Keratinocyte (primary cell): Measurements from ENCODE around the gene SCRT2. TPM values are rescaled to one million over a fixed set of nuclear protein-coding genes. Genes with fewer than 3 reads are reported as not detected.
A peak's percentile ranks its signal among the peaks of the same experiment; 100 is the strongest.

Source experiments
- DNase-seq: peaks from one replicate; pipeline ENCODE4 v3.0.0-alpha.2; 2011; ENCODE audit warnings: low read depth, missing footprints, low spot score
- FAIRE-seq: peaks from 2 replicates; lab custom pipeline; 2011; peaks lifted over from hg19 to GRCh38; lab: Jason Lieb, UNC
- H2AFZ ChIP-seq: 2 replicates; pipeline ENCODE4 v1.6.0; 2012; ENCODE audit warnings: low read length, control low read depth, inconsistent platforms; ENCODE audit not compliant: control insufficient read depth
- H3K27ac ChIP-seq: 2 replicates; pipeline ENCODE4 v1.5.1; 2011; ENCODE audit warnings: low read length; ENCODE audit not compliant: control insufficient read depth, insufficient read depth
- H3K27me3 ChIP-seq: 3 replicates; pipeline ENCODE4 v1.6.0; 2011; ENCODE audit warnings: low read length; ENCODE audit not compliant: control insufficient read depth, insufficient read depth; ENCODE audit errors: extremely low read depth
- H3K36me3 ChIP-seq, 2 experiments: 2 replicates in 1 of 2; 3 replicates in 1 of 2; pipeline ENCODE4 v1.5.1; 2011; ENCODE audit warnings: low read length in 2 of 2, mild to moderate bottlenecking in 1 of 2; ENCODE audit not compliant: control insufficient read depth in 2 of 2, insufficient read depth in 2 of 2; ENCODE audit errors: extremely low read depth in 1 of 2
- H3K4me1 ChIP-seq: 3 replicates; pipeline ENCODE4 v1.5.1; 2011; ENCODE audit warnings: low read length; ENCODE audit not compliant: control insufficient read depth, insufficient read depth; ENCODE audit errors: extremely low read depth
- H3K4me2 ChIP-seq: 3 replicates; pipeline ENCODE4 v1.6.0; 2011; ENCODE audit warnings: low read depth, low read length; ENCODE audit not compliant: control insufficient read depth, insufficient read depth; ENCODE audit errors: extremely low read depth
- H3K4me3 ChIP-seq, 3 experiments: fragments of 200-600 bp in 1 of 3; sonication (generic) in 1 of 3; 2 replicates in 2 of 3; 3 replicates in 1 of 3; pipeline ENCODE4 v1.5.1; 2011 to 2016; ENCODE audit warnings: low read length in 3 of 3, mild to moderate bottlenecking in 3 of 3, control low read depth in 2 of 3, inconsistent platforms in 1 of 3, low read depth in 1 of 3, mixed read lengths in 1 of 3, mixed run types in 1 of 3, moderate library complexity in 1 of 3; ENCODE audit not compliant: control insufficient read depth in 2 of 3, insufficient read depth in 2 of 3; ENCODE audit errors: extremely low read depth in 1 of 3
- H3K79me2 ChIP-seq: 2 replicates; pipeline ENCODE4 v1.6.0; 2012; ENCODE audit warnings: low read length; ENCODE audit not compliant: control insufficient read depth, insufficient read depth
- H3K9ac ChIP-seq: 3 replicates; pipeline ENCODE4 v1.6.0; 2011; ENCODE audit warnings: low read length; ENCODE audit not compliant: control insufficient read depth, insufficient read depth; ENCODE audit errors: extremely low read depth
- H3K9me1 ChIP-seq: 3 replicates; pipeline ENCODE4 v1.6.0; 2011; ENCODE audit warnings: low read length; ENCODE audit not compliant: control insufficient read depth, insufficient read depth; ENCODE audit errors: extremely low read depth
- H3K9me3 ChIP-seq: 2 replicates; pipeline ENCODE4 v1.5.1; 2012; ENCODE audit warnings: low read depth, low read length; ENCODE audit not compliant: control insufficient read depth
- H4K20me1 ChIP-seq: 3 replicates; pipeline ENCODE4 v1.6.0; 2011; ENCODE audit warnings: low read length; ENCODE audit not compliant: control insufficient read depth, insufficient read depth; ENCODE audit errors: extremely low read depth
- CTCF ChIP-seq, 3 experiments: IDR thresholded peaks in 1 of 3; conservative IDR thresholded peaks in 1 of 3; optimal IDR thresholded peaks in 1 of 3; 2 replicates in 2 of 3; 3 replicates in 1 of 3; pipeline versions ENCODE3 to v1.5.1; 2011; ENCODE audit warnings: low read length in 3 of 3, mild to moderate bottlenecking in 3 of 3, moderate library complexity in 2 of 3, control low read depth in 1 of 3, inconsistent platforms in 1 of 3; ENCODE audit not compliant: insufficient read depth in 2 of 3; ENCODE audit errors: extremely low read depth in 1 of 3
- EZH2 ChIP-seq: IDR thresholded peaks from one replicate; pipeline ENCODE4 v1.6.1; 2012; ENCODE audit warnings: inconsistent platforms, mild to moderate bottlenecking, low read length, moderate library complexity
- dilution Hi-C: fragments of 300-500 bp; cut with MboI; formaldehyde crosslinking; loops from one replicate; pipeline ENCODE4 v1.7.0; 2020; ENCODE audit warnings: low sequenced_read_pairs; ENCODE audit not compliant: extremely low pct_ligation_motif_present
- polyA plus RNA-seq, 5 experiments: library from polyadenylated mRNA; depleted of rRNA in 3 of 5; stranded (reverse) in 3 of 5; stranded (forward) in 1 of 5; unstranded in 1 of 5; fragments of >200 nt; gene quantifications; 1 replicate in 1 of 5; 2 replicates in 3 of 5; 3 replicates in 1 of 5; pipeline versions ENCODE4 v1.2.1 to v1.2.3, GENCODE V29; 2011 to 2012; ENCODE audit warnings: missing spikeins in 2 of 5, low read depth in 1 of 5, low replicate concordance in 1 of 5

The SCRT2 gene
- polyA plus RNA-seq, 1 donor (not counting 4 experiments of a cell fraction or from before 2014, with no cell fraction given): not detected

DNA sequence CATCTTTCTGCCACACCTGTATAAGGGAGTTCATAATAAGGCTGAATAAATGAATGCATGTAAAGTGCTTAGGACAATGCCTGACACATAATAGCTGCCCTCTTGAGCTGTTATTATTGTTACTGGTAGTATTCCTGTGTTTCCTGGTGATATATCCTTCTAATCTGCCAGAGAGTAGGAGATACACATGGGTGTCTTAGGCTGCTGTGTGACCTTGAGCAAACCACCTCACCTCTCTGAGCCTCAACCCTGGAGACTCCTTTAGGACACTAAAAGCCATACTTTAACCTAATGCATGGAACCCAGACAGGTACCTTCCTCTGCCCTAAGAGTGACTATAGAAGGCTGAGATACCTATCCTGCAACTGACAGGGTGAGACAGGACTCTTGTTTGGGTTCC lies 7.6 kb downstream of the SCRT2 start:
- Histone ChIP-seq H3K9me1 (no peaks in the 10 kb centered on the region), H3K27ac (no peak overlapping the region), H4K20me1 (peaks cover 2% of the 10 kb centered on the region), H3K9me3 (no peaks in the 10 kb centered on the region), H3K4me2 (no peak overlapping the region), H3K9ac (no peak overlapping the region), H2AFZ (no peak overlapping the region), H3K4me3 (no peak overlapping the region), H3K4me1 (no peaks in the 10 kb centered on the region), H3K79me2 (no peaks in the 10 kb centered on the region), H3K27me3 (peaks cover 66% of the 10 kb centered on the region), H3K36me3 (no peaks in the 10 kb centered on the region)
- DNase-seq (no peak), FAIRE-seq (no peak)
- dilution Hi-C loops: no loop called here
- TF ChIP-seq CTCF (optimal IDR thresholded peaks at IDR 0.05 in 1 of 3, IDR thresholded peaks at IDR 0.05 in 1 of 3, conservative IDR thresholded peaks at IDR 0.05 in 1 of 3; ENCODE audit: extremely low read depth in 1 of 3, insufficient read depth in 2 of 3, low read length in 3 of 3) (no peak), EZH2 (no peak)

- H3K9ac ChIP-seq: no peak overlapping the region
- H3K27me3 ChIP-seq: peaks cover 67% of the 10 kb centered on the region
- DNase-seq: no peak
- no peak overlapping the region for H3K4me3 ChIP-seq
- H3K9me1 ChIP-seq: no peaks in the 10 kb centered on the region
- TF ChIP-seq EZH2 (no peak), CTCF (optimal IDR thresholded peaks at IDR 0.05 in 1 of 3, IDR thresholded peaks at IDR 0.05 in 1 of 3, conservative IDR thresholded peaks at IDR 0.05 in 1 of 3; ENCODE audit: extremely low read depth in 1 of 3, insufficient read depth in 2 of 3, low read length in 3 of 3) (peak; percentile 87 to 94 (median 92))
- H2AFZ ChIP-seq: no peak overlapping the region
- H3K4me1 ChIP-seq: no peaks in the 10 kb centered on the region
- peaks cover 2% of the 10 kb centered on the region for H4K20me1 ChIP-seq
- dilution Hi-C loops: no loop called here
- no peaks in the 10 kb centered on the region for H3K36me3 ChIP-seq
- no peaks in the 10 kb centered on the region for H3K79me2 ChIP-seq
- no peak overlapping the region for H3K27ac ChIP-seq
- no peak overlapping the region for H3K4me2 ChIP-seq
- no peaks in the 10 kb centered on the region for H3K9me3 ChIP-seq
- FAIRE-seq: peak; percentile 26
These were observed 8.1 kb downstream of the SCRT2 start for GRCh38 chr20:667351-668034.
